IMR-90 (cell line): ENCODE measurements around the gene UCK2.

Experiments
- BHLHE40 ChIP-seq: fragments of 150-350 bp; IDR thresholded peaks from 2 replicates; pipeline ENCODE4 v1.6.1; 2016; ENCODE audit warnings: mild to moderate bottlenecking, low read depth, low read length
- CEBPB ChIP-seq: IDR thresholded peaks from 2 replicates; pipeline ENCODE4 v1.6.1; 2012; ENCODE audit warnings: low read depth, low read length, improper control_type of control experiment
- CHD1 ChIP-seq: IDR thresholded peaks from 2 replicates; pipeline ENCODE4 v1.6.1; 2012; ENCODE audit warnings: low read depth, low read length, improper control_type of control experiment
- POLR2A ChIP-seq: IDR thresholded peaks from 2 replicates; pipeline ENCODE4 v1.6.1; 2012; ENCODE audit warnings: mild to moderate bottlenecking, low read depth, low read length
- RAD21 ChIP-seq: IDR thresholded peaks from 2 replicates; pipeline ENCODE4 v1.6.1; 2012; ENCODE audit warnings: low read length, improper control_type of control experiment
- SMC3 ChIP-seq: fragments of 150-350 bp; IDR thresholded peaks from 2 replicates; pipeline ENCODE4 v1.6.1; 2016; ENCODE audit warnings: low read depth, mild to moderate bottlenecking, antibody characterized with exemption, low read length, moderate library complexity
- TF ChIP-seq, protein P1 (sequence below): conservative IDR thresholded peaks from 2 replicates; pipeline ENCODE4 v1.5.1; 2012; ENCODE audit warnings: mild to moderate bottlenecking, low read depth, low read length, improper control_type of control experiment
- TF ChIP-seq, protein P2 (sequence below): fragments of 150-350 bp; IDR thresholded peaks from 2 replicates; pipeline ENCODE4 v1.6.1; 2017; ENCODE audit warnings: mild to moderate bottlenecking, antibody characterized with exemption, low read length, low read depth

DNA sequence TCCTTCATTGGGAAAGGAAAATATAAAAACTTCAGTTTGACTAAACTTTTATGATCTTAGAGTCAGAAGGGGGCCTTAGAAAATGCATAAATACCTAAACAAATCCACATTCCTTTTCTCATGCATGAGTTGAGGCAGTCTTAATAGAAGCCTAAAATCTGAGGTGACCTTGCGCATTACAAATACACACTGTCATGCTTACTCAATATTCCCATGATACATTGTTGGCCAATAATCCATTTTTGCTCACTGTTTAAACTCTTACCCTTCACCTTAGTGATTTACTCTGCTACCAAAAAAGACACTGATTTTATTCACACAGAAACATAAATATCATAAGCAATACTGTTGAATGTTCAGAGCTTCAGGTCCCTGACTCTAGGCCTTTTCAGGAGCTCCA is 39.7 kb upstream of the UCK2 start:
- TF ChIP-seq, protein P1, sequence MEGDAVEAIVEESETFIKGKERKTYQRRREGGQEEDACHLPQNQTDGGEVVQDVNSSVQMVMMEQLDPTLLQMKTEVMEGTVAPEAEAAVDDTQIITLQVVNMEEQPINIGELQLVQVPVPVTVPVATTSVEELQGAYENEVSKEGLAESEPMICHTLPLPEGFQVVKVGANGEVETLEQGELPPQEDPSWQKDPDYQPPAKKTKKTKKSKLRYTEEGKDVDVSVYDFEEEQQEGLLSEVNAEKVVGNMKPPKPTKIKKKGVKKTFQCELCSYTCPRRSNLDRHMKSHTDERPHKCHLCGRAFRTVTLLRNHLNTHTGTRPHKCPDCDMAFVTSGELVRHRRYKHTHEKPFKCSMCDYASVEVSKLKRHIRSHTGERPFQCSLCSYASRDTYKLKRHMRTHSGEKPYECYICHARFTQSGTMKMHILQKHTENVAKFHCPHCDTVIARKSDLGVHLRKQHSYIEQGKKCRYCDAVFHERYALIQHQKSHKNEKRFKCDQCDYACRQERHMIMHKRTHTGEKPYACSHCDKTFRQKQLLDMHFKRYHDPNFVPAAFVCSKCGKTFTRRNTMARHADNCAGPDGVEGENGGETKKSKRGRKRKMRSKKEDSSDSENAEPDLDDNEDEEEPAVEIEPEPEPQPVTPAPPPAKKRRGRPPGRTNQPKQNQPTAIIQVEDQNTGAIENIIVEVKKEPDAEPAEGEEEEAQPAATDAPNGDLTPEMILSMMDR: no peak
- TF ChIP-seq, protein P2, sequence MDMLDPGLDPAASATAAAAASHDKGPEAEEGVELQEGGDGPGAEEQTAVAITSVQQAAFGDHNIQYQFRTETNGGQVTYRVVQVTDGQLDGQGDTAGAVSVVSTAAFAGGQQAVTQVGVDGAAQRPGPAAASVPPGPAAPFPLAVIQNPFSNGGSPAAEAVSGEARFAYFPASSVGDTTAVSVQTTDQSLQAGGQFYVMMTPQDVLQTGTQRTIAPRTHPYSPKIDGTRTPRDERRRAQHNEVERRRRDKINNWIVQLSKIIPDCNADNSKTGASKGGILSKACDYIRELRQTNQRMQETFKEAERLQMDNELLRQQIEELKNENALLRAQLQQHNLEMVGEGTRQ: no peak
- no peak for TF ChIP-seq RAD21
- TF ChIP-seq POLR2A: no peak
- no peak for TF ChIP-seq CEBPB
- no peak for TF ChIP-seq SMC3
- TF ChIP-seq BHLHE40: no peak
- TF ChIP-seq CHD1: no peak
